B cell (primary cell): ENCODE results near the gene PTPN21.

Source experiments
- EZH2 ChIP-seq: IDR thresholded peaks from 2 replicates; pipeline ENCODE4 v1.6.1; 2012; ENCODE audit warnings: borderline replicate concordance, low read depth, mild to moderate bottlenecking, moderate library complexity, low read length; ENCODE audit not compliant: insufficient read depth, poor library complexity, severe bottlenecking
- TF ChIP-seq, protein P1 (sequence below): fragments of 200-600 bp; IDR thresholded peaks from one replicate; pipeline ENCODE4 v1.8.0; 2022; ENCODE audit warnings: antibody characterized with exemption, mild to moderate bottlenecking

DNA sequence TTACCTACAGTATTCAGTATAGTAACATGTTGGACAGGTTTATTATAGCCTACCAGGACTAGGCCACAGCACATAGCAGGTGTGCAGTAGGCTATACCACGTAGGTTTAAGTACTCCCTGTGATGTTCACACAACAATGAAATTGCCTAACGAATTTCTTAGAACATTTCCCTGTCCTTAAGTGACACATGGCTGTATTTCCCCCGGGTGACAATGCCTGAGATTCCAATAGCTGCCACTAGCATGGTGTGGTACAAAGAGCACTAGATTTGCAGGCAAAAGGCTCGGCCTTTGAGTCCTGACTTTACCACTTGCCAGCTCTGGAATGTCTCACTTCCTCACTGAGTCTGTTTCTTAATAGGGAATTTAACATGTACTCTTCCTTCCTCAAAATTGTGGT lies 19.7 kb downstream of the PTPN21 start:
- TF ChIP-seq, protein P1, sequence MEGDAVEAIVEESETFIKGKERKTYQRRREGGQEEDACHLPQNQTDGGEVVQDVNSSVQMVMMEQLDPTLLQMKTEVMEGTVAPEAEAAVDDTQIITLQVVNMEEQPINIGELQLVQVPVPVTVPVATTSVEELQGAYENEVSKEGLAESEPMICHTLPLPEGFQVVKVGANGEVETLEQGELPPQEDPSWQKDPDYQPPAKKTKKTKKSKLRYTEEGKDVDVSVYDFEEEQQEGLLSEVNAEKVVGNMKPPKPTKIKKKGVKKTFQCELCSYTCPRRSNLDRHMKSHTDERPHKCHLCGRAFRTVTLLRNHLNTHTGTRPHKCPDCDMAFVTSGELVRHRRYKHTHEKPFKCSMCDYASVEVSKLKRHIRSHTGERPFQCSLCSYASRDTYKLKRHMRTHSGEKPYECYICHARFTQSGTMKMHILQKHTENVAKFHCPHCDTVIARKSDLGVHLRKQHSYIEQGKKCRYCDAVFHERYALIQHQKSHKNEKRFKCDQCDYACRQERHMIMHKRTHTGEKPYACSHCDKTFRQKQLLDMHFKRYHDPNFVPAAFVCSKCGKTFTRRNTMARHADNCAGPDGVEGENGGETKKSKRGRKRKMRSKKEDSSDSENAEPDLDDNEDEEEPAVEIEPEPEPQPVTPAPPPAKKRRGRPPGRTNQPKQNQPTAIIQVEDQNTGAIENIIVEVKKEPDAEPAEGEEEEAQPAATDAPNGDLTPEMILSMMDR = no peak
- no peak for TF ChIP-seq EZH2
